Testis (tissue), 3 donors: ENCODE results near the gene EHF. TPM values are rescaled to one million over a fixed set of nuclear protein-coding genes. Genes with fewer than 3 reads are reported as not detected.

Experiments
- DNase-seq: peaks from one replicate; pipeline ENCODE4 v3.0.0-alpha.2; 2019
- H3K27ac ChIP-seq, 2 donors: fragments of 200-600 bp; sonication (generic); one replicate each; pipeline ENCODE4 v1.5.1; 2019
- H3K27me3 ChIP-seq: fragments of 200-600 bp; sonication (generic); one replicate; pipeline ENCODE4 v1.5.1; 2019
- H3K36me3 ChIP-seq: fragments of 200-600 bp; sonication (generic); one replicate; pipeline ENCODE4 v1.5.1; 2017; ENCODE audit warnings: low read depth; ENCODE audit errors: missing control alignments
- H3K4me1 ChIP-seq: fragments of 200-600 bp; sonication (generic); one replicate; pipeline ENCODE4 v1.5.1; 2019
- H3K4me3 ChIP-seq, 2 donors: fragments of 200-600 bp; sonication (generic); one replicate each; pipeline ENCODE4 v1.5.1; 2017 to 2019
- H3K9me3 ChIP-seq: fragments of 200-600 bp; sonication (generic); one replicate; pipeline ENCODE4 v1.5.1; 2017
- POLR2A ChIP-seq: fragments of 450-650 bp; IDR thresholded peaks from one replicate; pipeline ENCODE4 v1.6.1; 2017; ENCODE audit warnings: antibody characterized with exemption, mild to moderate bottlenecking, moderate library complexity
- WGBS, 2 donors: methylation state at CpG; one replicate each; pipeline ENCODE4 v1.1.5; 2018; 5-methylcytosine and 5-hydroxymethylcytosine counted together
- intact Hi-C: fragments of 100-400 bp; cut with DNase I; formaldehyde crosslinking; loops from one replicate; pipeline ENCODE4 v1.15.1; 2023; ENCODE audit warnings: low total_unique reads
- polyA plus RNA-seq: library from polyadenylated mRNA; stranded (reverse); fragments of 350-450 nt; fragmentation: Illumina TruSeq; extraction: RNeasy Lipid Tissue Mini Kit (QIAGEN cat#74804); gene quantifications from one replicate; pipeline ENCODE4 v1.2.3, GENCODE V29; 2014; ENCODE audit warnings: low read depth, low replicate concordance; ENCODE audit not compliant: insufficient read depth
- total RNA-seq, 2 donors: library from RNA; depleted of rRNA; stranded (reverse); fragments of >200 nt; gene quantifications; one replicate each; pipeline ENCODE4 v1.2.3, GENCODE V29; 2016
- TF ChIP-seq, protein P1 (sequence below), 3 experiments: fragments of 450-650 bp in 2 of 3; fragments of 200-600 bp in 1 of 3; sonication (generic) in 1 of 3; IDR thresholded peaks; one replicate each; pipeline ENCODE4 v1.5.1; 2016 to 2019; ENCODE audit warnings: antibody characterized with exemption in 3 of 3, mild to moderate bottlenecking in 2 of 3, moderate library complexity in 1 of 3

The EHF gene
- total and polyA plus RNA-seq, 3 donors from 2014 or later: 0.24 to 3.5 (median 1.1) TPM

DNA sequence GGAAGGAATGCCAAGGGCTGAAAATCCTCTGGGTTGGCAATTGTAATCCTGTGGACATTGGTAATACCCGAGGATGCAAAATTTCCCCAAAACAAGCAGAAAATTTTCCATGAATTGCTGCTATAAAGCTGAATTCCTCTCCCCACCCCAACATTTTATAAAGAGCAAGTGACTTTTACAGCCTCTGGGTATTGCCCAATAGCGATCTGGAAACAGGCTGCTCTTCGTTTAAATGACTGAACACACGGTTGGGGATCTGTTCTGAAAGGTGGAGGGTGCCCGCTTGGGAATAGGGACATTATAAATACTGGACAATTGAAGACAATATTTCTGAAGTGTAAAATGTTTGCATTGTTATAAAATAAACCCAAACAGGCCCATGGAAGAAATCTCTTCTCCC, 20.6 kb downstream of the EHF start:
- TF ChIP-seq, protein P1, sequence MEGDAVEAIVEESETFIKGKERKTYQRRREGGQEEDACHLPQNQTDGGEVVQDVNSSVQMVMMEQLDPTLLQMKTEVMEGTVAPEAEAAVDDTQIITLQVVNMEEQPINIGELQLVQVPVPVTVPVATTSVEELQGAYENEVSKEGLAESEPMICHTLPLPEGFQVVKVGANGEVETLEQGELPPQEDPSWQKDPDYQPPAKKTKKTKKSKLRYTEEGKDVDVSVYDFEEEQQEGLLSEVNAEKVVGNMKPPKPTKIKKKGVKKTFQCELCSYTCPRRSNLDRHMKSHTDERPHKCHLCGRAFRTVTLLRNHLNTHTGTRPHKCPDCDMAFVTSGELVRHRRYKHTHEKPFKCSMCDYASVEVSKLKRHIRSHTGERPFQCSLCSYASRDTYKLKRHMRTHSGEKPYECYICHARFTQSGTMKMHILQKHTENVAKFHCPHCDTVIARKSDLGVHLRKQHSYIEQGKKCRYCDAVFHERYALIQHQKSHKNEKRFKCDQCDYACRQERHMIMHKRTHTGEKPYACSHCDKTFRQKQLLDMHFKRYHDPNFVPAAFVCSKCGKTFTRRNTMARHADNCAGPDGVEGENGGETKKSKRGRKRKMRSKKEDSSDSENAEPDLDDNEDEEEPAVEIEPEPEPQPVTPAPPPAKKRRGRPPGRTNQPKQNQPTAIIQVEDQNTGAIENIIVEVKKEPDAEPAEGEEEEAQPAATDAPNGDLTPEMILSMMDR (IDR thresholded peaks at IDR 0.05): no peak
- no peak for TF ChIP-seq POLR2A
- intact Hi-C loops: no loop called here
- H3K4me1 ChIP-seq: no peaks in the 10 kb centered on the region
- no peaks in the 10 kb centered on the region for H3K27me3 ChIP-seq
- no peaks in the 10 kb centered on the region for H3K9me3 ChIP-seq
- no peak overlapping the region for H3K4me3 ChIP-seq
- DNase-seq: no peak
- no peaks in the 10 kb centered on the region for H3K36me3 ChIP-seq
- no peak overlapping the region for H3K27ac ChIP-seq
- WGBS, 2 donors: 67 to 81% methylated on average over 5 of the region's 5 CpGs

DNA sequence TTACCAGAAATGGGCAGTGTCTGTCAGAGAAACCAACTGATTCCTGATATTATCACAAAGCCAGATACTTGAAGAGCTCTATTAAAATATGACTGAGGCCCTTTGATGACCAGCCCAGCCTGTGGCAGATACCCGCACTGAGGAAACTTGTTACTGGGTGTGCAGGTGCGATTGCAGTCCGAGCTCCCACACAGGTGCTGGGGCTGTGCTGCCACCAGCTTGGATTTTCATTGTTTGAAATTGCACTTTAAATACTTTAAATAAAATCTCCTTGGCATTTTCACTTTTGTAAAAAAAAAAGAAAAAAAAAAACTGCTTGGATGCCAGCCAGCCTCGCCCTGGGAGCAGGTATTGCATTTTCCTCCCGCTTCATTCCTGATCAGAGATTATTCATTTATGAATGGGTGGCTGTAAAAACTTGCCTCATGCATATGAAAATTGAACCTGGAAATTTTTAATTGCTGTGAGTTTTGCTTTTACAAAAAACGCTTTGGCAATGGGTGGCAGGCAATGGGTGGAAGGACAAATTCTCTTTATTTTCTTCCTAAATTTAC, 21.2 kb downstream of the EHF start:
- TF ChIP-seq, protein P1 (IDR thresholded peaks at IDR 0.05): no peak
- TF ChIP-seq POLR2A: no peak
- no peak for DNase-seq
- 70 to 73% methylated on average over 6 of the region's 6 CpGs for WGBS, 2 donors
- Histone ChIP-seq H3K4me3 (no peak overlapping the region), H3K27me3 (no peaks in the 10 kb centered on the region), H3K9me3 (no peaks in the 10 kb centered on the region), H3K27ac (no peak overlapping the region), H3K36me3 (no peaks in the 10 kb centered on the region), H3K4me1 (no peaks in the 10 kb centered on the region)
- intact Hi-C loops: no loop called here

DNA sequence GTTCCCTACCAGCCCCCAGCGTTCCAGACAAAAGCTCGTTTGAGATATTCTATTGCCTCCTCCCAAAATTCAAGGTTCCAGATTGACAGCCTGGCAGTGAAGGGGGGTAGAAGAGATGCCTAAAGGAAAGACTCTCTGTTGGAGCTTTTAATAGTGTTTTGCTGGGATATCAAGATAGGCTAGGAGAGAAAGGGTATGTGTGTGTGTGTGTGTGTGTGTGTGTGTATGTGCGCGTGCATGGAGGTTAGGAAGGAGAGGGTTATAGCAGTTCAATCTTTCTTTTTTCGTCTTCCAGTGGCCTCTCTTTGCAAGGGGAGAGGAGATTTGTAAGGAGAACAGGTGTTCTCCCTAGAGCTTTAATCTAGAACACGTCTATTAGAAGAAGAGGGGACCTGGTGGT, 22.0 kb downstream of the EHF start:
- intact Hi-C loops: no loop called here
- H3K4me1 ChIP-seq: no peaks in the 10 kb centered on the region
- no peak overlapping the region for H3K4me3 ChIP-seq
- H3K36me3 ChIP-seq: no peaks in the 10 kb centered on the region
- TF ChIP-seq, protein P1 (IDR thresholded peaks at IDR 0.05): no peak
- TF ChIP-seq POLR2A: no peak
- H3K27me3 ChIP-seq: no peaks in the 10 kb centered on the region
- DNase-seq: no peak
- WGBS, 2 donors: 76 to 91% methylated on average over 6 of the region's 6 CpGs
- no peaks in the 10 kb centered on the region for H3K9me3 ChIP-seq
- no peak overlapping the region for H3K27ac ChIP-seq

DNA sequence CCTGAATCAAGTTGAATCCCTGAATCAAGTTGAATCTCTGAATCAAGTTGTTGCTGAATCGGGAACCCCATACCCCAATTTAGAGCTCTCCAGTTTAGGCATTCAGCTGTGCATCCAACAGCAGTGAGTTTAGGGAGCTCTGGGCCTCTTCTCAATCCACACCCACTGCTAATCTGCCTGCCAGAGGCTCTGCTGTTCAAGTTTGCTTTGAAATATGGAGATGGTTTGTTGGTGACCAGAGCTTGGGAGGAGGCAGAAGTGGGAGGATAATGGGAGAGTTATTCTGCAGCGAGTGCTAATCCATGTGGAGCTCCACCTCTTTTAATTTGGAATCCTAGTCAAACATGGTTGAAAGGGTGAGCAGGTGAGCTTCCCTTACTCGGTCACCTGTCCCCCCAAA, 22.4 kb downstream of the EHF start:
- Histone ChIP-seq H3K36me3 (no peaks in the 10 kb centered on the region), H3K9me3 (no peaks in the 10 kb centered on the region), H3K27me3 (no peaks in the 10 kb centered on the region), H3K4me1 (no peaks in the 10 kb centered on the region), H3K27ac (no peak overlapping the region), H3K4me3 (no peak overlapping the region)
- intact Hi-C loops: no loop called here
- 80 to 86% methylated on average over 2 to 3 of the region's 3 CpGs for whole genome bisulfite sequencing, 2 donors
- no peak for DNase-seq
- TF ChIP-seq, protein P1 (IDR thresholded peaks at IDR 0.05): no peak
- TF ChIP-seq POLR2A: no peak

DNA sequence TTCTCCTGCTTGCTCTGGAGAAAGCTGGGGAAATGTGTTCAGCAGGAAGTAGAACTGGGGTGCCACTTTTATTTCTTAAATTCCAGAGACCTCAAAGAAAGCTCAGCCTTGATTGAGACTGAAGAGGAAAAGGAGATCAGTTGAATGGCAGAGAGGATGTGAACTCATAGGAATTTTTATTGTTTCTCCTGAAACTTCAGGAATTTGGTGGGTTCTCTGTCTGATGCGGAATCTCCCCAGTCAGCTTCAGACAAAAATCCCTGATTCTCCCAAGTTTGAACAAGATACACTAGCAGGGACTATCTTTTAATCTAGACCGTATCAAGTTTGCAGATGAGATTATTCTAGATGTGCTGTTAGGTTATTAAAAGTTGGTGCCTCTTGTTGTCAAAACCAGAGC, 23.0 kb downstream of the EHF start:
- Histone ChIP-seq H3K9me3 (no peaks in the 10 kb centered on the region), H3K27me3 (no peaks in the 10 kb centered on the region), H3K4me3 (no peak overlapping the region), H3K36me3 (no peaks in the 10 kb centered on the region), H3K27ac (no peak overlapping the region), H3K4me1 (no peaks in the 10 kb centered on the region)
- 90 to 92% methylated on average over 2 of the region's 2 CpGs for WGBS, 2 donors
- TF ChIP-seq, protein P1 (IDR thresholded peaks at IDR 0.05): no peak
- TF ChIP-seq POLR2A: no peak
- intact Hi-C loops: no loop called here
- DNase-seq: no peak
